Measurements from ENCODE around the gene PIK3CA. TPM values are rescaled to one million over a fixed set of nuclear protein-coding genes. Genes with fewer than 3 reads are reported as not detected.

Gene PIK3CA
- total RNA-seq, 1 experiment from 2014 or later: 13.4 TPM

DNA sequence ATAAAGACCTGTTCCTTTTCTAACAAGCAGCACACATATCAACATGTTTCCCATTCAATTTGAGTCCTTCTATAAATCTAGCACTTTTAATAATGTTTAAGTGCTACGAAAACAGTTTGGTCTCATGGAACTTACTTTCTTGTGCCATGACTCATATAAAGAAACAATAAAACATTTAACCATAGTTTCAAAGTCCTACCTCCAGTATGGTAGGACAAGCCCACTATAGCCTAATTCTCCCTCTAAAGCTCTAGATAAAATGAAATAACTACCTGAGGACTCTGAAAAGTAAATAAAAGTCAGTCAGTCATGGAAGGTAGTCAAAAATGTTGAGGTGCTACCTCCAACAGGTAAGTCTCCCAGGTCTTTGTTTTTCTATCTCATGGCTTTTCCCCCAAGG, 12.0 kb upstream of the PIK3CA start:
- Histone ChIP-seq H3K27me3 (ENCODE audit: low read length) (no peaks in the 10 kb centered on the region), H3K4me3 (ENCODE audit: low read length) (no peak overlapping the region), H3K9me3 (ENCODE audit: low read length) (no peaks in the 10 kb centered on the region), H3K79me2 (ENCODE audit: low read length) (no peaks in the 10 kb centered on the region), H3K9me2 (replicated peaks; ENCODE audit: low read length) (no peaks in the 10 kb centered on the region), H4K20me1 (ENCODE audit: low read length) (no peaks in the 10 kb centered on the region), H3K9ac (ENCODE audit: low read length) (no peak overlapping the region), H3K4me2 (ENCODE audit: low read length) (no peak overlapping the region), H3K27ac (ENCODE audit: low read length) (no peak overlapping the region), H3K36me3 (ENCODE audit: low read depth, low read length) (no peaks in the 10 kb centered on the region), H3K4me1 (ENCODE audit: insufficient read depth, low read length) (no peaks in the 10 kb centered on the region), H2AFZ (ENCODE audit: low read length) (no peak overlapping the region), H3F3A (ENCODE audit: low read length, unreplicated experiment) (no peaks in the 10 kb centered on the region)
- no TSS peak for BruUV-seq (replicated peaks)
- CTCF ChIA-PET: no interaction called here
- TF ChIP-seq EZH2 (IDR thresholded peaks at IDR 0.05; ENCODE audit: low read length, unreplicated experiment) (no peak), EZH2phosphoT487 (IDR thresholded peaks at IDR 0.05; ENCODE audit: borderline replicate concordance, low read length) (no peak)
- TF ChIP-seq, protein P1, sequence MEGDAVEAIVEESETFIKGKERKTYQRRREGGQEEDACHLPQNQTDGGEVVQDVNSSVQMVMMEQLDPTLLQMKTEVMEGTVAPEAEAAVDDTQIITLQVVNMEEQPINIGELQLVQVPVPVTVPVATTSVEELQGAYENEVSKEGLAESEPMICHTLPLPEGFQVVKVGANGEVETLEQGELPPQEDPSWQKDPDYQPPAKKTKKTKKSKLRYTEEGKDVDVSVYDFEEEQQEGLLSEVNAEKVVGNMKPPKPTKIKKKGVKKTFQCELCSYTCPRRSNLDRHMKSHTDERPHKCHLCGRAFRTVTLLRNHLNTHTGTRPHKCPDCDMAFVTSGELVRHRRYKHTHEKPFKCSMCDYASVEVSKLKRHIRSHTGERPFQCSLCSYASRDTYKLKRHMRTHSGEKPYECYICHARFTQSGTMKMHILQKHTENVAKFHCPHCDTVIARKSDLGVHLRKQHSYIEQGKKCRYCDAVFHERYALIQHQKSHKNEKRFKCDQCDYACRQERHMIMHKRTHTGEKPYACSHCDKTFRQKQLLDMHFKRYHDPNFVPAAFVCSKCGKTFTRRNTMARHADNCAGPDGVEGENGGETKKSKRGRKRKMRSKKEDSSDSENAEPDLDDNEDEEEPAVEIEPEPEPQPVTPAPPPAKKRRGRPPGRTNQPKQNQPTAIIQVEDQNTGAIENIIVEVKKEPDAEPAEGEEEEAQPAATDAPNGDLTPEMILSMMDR (conservative IDR thresholded peaks at IDR 0.05; ENCODE audit: low read depth, low read length): no peak
- intact Hi-C loops (cut with micrococcal nuclease): no loop called here
- DNase-seq (no peak), ATAC-seq (no peak)
- POLR2A ChIA-PET (ENCODE audit: unreplicated experiment): interaction anchor here (0.5 kb wide), 1 partner anchor 10 kb away, joined by 3 read pairs; no protein-coding TSS in a partner anchor

DNA sequence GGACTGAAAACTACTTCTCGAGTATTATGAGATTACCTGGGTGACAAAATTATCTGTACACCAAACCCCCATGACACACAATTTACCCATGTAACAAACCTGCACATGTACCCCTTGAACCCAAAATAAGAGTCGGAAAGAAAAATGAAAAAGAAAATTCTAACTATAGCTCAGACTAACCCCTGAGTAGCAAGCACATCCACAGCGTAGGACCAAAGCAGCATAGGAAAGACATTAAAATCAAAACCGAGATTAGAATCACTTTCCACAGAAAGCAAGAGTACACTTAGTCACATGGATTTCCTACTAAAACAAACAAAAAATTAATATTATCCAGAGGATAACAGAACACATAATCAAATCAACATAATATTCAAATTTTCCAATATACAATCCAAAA, 6.3 kb upstream of the PIK3CA start:
- Histone ChIP-seq H3K36me3 (ENCODE audit: low read depth, low read length) (no peaks in the 10 kb centered on the region), H4K20me1 (ENCODE audit: low read length) (no peaks in the 10 kb centered on the region), H3K4me1 (ENCODE audit: insufficient read depth, low read length) (0 out of 2 replicates have a peak, but pooled peaks cover 3% of the 10 kb centered on the region), H3K9ac (ENCODE audit: low read length) (no peak overlapping the region), H3K4me2 (ENCODE audit: low read length) (no peak overlapping the region), H3K9me2 (replicated peaks; ENCODE audit: low read length) (no peaks in the 10 kb centered on the region), H3K9me3 (ENCODE audit: low read length) (no peaks in the 10 kb centered on the region), H3K4me3 (ENCODE audit: low read length) (no peak overlapping the region), H2AFZ (ENCODE audit: low read length) (no peak overlapping the region), H3F3A (ENCODE audit: low read length, unreplicated experiment) (no peaks in the 10 kb centered on the region), H3K27me3 (ENCODE audit: low read length) (no peaks in the 10 kb centered on the region), H3K79me2 (ENCODE audit: low read length) (no peaks in the 10 kb centered on the region), H3K27ac (ENCODE audit: low read length) (no peak overlapping the region)
- POLR2A ChIA-PET (ENCODE audit: unreplicated experiment): no interaction called here
- TF ChIP-seq EZH2 (IDR thresholded peaks at IDR 0.05; ENCODE audit: low read length, unreplicated experiment) (no peak), EZH2phosphoT487 (IDR thresholded peaks at IDR 0.05; ENCODE audit: borderline replicate concordance, low read length) (no peak)
- TF ChIP-seq, protein P1 (conservative IDR thresholded peaks at IDR 0.05; ENCODE audit: low read depth, low read length): no peak
- CTCF ChIA-PET: no interaction called here
- ATAC-seq: no peak
- no TSS peak for BruUV-seq (replicated peaks)
- no peak for DNase-seq
- intact Hi-C loops (cut with micrococcal nuclease): loop anchor here (10.0 kb wide), 1 partner anchor 83 kb away; no protein-coding TSS in a partner anchor

DNA sequence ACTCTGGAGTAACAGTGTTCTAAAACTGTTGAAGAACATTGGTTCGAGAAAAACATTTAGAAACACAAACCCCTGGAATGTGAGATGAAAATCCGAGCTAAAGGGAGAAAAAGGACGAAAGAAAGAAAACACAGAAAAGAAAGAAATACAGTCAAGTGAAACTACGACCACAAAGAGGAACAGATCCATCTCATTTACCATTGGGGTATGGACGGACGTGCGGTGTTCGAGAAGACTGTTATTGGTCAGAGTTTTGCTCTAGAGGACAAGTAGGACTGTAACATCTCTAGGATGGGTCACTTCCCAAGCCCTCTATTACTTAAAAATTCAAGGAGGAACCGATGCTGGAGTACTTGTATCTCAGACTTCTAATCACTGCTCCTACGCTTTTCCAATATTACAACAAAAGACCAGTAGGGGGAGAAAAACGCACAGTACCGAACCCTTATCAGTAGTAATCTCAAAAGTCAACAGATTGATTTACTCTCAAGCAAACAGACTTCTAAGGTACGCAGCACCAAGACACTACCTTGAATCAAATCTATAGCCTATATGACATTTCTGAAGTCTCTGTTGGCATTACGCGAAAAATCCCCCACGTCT, 1.1 kb upstream of the PIK3CA start:
- ATAC-seq: peak; percentile 44
- no peak overlapping the region for H3K27ac ChIP-seq (ENCODE audit: low read length)
- no peaks in the 10 kb centered on the region for H3K9me3 ChIP-seq (ENCODE audit: low read length)
- DNase-seq: peak; percentile 85
- peak overlapping the region; percentile 96 for H2AFZ ChIP-seq (ENCODE audit: low read length)
- TF ChIP-seq, protein P1 (conservative IDR thresholded peaks at IDR 0.05; ENCODE audit: low read depth, low read length): peak; percentile 83
- TF ChIP-seq EZH2 (IDR thresholded peaks at IDR 0.05; ENCODE audit: low read length, unreplicated experiment) (no peak), EZH2phosphoT487 (IDR thresholded peaks at IDR 0.05; ENCODE audit: borderline replicate concordance, low read length) (no peak)
- ChIA-PET POLR2A (ENCODE audit: unreplicated experiment) (no interaction called here), CTCF (interaction anchor here (0.7 to 0.8 kb wide), 3 partner anchors 41 to 174 kb away, joined by 3 to 4 read pairs (median 4); no protein-coding TSS in a partner anchor)
- H3K4me2 ChIP-seq (ENCODE audit: low read length): peak overlapping the region; percentile 88
- BruUV-seq (replicated peaks): no TSS peak
- peaks cover 35% of the 10 kb centered on the region for H3K79me2 ChIP-seq (ENCODE audit: low read length)
- H3F3A ChIP-seq (ENCODE audit: low read length, unreplicated experiment): no peaks in the 10 kb centered on the region
- no peaks in the 10 kb centered on the region for H3K36me3 ChIP-seq (ENCODE audit: low read depth, low read length)
- no peaks in the 10 kb centered on the region for H4K20me1 ChIP-seq (ENCODE audit: low read length)
- H3K9me2 ChIP-seq (replicated peaks; ENCODE audit: low read length): no peaks in the 10 kb centered on the region
- peaks cover 12% of the 10 kb centered on the region; the same call in 1 of the 2 replicates for H3K4me1 ChIP-seq (ENCODE audit: insufficient read depth, low read length)
- H3K27me3 ChIP-seq (ENCODE audit: low read length): no peaks in the 10 kb centered on the region
- H3K9ac ChIP-seq (ENCODE audit: low read length): peak overlapping the region; percentile 44
- H3K4me3 ChIP-seq (ENCODE audit: low read length): peak overlapping the region; percentile 91
- intact Hi-C loops (cut with micrococcal nuclease): loop anchor here (1.0 to 10.0 kb wide), 9 partner anchors 42 to 415 kb away; partner anchors contain the start of gene ACTL6A
